Muscle of arm (tissue), 12 donors: Measurements from ENCODE around the gene VSTM2L. TPM values are rescaled to one million over a fixed set of nuclear protein-coding genes. Genes with fewer than 3 reads are reported as not detected.
"Not testable (repeated sequence)": the region's sequence is repeated elsewhere in the genome, so short reads cannot be mapped to it uniquely, and the experiment has no call there.

ENCODE experiments used
- DNase-seq: peaks from one replicate; pipeline ENCODE4 v3.0.0-alpha.2; 2013
- polyA plus RNA-seq, 12 donors: library from polyadenylated mRNA; unstranded; fragments of 120-200 nt; gene quantifications; one replicate each; pipeline ENCODE4 v1.2.1, GENCODE V29; 2013; ENCODE audit not compliant: insufficient read length in 12 of 12

VSTM2L gene
- polyA plus RNA-seq, 12 donors: 0.99 to 7.3 (median 2.8) TPM; not detected in 1

GRCh38 chr20:37958856-37959520 is 56.1 kb downstream of the VSTM2L start:
- DNase-seq: no peak

DNA sequence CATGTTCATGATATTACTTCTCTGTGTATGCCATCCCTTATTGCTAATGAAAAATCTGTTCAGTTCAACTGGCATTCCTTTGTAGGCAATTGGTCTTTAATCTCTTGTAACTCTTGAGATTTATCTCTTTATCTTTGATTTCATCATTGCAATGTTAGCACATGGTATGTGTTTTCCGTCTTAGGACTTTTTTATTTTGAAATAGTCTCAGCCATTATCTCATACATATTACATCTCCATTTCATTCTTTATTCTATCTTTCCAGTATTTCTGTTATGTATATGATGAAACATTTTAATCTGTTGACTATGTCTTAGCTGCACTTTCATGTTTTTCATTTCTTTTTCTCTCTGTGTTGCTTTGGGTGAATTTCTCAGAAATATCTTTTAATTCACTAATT is 58.1 kb downstream of the VSTM2L start:
- no peak for DNase-seq

- not testable (repeated sequence) for DNase-seq
Observed at GRCh38 chr20:37963483-37963882, 60.6 kb downstream of the VSTM2L start.

GRCh38 chr20:37968841-37969401 is 66.0 kb downstream of the VSTM2L start:
- DNase-seq: no peak

GRCh38 chr20:37969949-37970855 is 67.3 kb downstream of the VSTM2L start:
- DNase-seq: no peak

DNA sequence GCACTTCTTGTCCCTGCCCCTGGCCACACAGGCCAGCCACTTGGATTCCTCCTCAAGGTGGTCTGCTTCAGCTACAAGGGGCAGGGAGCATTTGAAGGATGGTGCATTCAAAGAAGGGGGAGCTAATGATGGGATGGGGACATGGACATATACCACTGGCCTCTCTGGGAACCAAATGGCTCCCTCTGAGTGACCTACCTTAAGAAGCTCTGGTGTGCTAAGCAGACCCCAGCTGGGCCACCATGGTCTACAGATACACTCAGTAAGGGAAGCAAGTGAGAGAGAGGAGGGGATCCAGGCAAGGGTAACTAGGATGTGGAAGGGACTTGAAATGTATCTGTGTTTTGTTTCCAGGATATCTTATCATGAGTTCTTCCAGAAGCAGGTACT is 67.9 kb downstream of the VSTM2L start:
- DNase-seq: no peak

- no peak for DNase-seq
Observed at GRCh38 chr20:37971561-37972127, 68.7 kb downstream of the VSTM2L start.

- no peak for DNase-seq
Observed at GRCh38 chr20:37972256-37973058, 69.5 kb downstream of the VSTM2L start.

GRCh38 chr20:37973059-37973910 is 70.4 kb downstream of the VSTM2L start:
- DNase-seq: no peak

GRCh38 chr20:37976887-37977286 is 74.0 kb downstream of the VSTM2L start:
- no peak for DNase-seq

GRCh38 chr20:37977338-37977737 is 74.4 kb downstream of the VSTM2L start:
- no peak for DNase-seq

DNA sequence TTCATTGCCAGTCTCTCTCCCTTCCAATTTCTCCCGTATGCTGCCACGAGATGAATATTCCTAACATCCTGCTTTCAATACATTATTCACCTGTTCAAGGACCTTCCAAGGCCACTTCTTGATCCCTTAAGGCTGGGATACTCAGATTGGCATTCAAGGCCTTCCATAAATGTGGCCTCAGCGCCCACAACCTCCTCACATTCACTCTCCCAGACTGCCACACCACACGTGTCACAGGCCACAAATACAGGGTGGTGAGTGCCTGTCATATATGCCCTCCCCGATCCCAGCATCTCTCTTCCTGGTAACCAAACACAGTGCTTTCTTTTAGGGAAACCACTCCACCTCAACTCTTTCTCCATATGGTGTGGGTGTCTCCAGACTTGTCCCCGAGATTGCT is 74.9 kb downstream of the VSTM2L start:
- no peak for DNase-seq

GRCh38 chr20:37979021-37979985 is 76.4 kb downstream of the VSTM2L start:
- no peak for DNase-seq

- no peak for DNase-seq
Observed at GRCh38 chr20:37980383-37980782, 77.5 kb downstream of the VSTM2L start.

DNA sequence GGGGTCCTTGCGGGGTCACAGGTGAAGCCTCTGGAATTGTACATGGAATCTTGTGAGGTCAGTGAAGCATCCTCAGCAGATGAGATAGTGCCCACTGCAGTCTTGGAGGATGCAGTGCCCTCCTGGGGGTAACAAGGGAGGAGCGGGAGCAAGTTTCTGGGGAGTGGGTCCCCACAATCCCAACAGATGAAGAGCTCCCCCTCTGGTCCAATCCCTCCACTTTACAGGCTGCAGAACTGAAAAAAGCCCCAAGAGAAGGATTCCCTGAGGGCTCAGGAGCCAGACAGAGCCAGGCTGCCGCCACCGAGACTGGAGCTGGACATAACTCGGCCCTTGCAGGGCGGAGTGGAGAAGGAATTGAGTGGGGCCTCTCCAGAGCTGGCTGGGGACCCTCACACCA is 77.9 kb downstream of the VSTM2L start:
- DNase-seq: no peak

DNA sequence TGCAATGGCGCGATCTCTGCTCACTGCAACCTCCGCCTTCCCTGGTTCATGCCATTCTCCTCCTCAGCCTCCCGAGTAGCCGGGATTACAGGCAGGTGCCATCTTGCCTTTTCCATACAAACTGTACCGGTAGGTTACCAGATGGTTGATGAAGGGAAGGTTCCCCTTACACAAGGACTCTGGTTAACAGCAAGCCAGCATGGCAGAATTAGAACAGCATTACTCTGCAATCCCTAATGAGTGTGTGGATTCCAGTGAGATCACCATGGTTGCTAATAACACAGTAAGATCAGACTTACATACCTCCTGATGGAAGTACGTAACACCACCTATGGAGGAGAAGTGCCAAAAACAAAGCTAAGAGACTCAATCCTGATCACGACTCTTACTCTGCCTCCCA is 78.6 kb downstream of the VSTM2L start:
- DNase-seq: no peak

GRCh38 chr20:37983286-37983685 is 80.4 kb downstream of the VSTM2L start:
- DNase-seq: no peak

DNA sequence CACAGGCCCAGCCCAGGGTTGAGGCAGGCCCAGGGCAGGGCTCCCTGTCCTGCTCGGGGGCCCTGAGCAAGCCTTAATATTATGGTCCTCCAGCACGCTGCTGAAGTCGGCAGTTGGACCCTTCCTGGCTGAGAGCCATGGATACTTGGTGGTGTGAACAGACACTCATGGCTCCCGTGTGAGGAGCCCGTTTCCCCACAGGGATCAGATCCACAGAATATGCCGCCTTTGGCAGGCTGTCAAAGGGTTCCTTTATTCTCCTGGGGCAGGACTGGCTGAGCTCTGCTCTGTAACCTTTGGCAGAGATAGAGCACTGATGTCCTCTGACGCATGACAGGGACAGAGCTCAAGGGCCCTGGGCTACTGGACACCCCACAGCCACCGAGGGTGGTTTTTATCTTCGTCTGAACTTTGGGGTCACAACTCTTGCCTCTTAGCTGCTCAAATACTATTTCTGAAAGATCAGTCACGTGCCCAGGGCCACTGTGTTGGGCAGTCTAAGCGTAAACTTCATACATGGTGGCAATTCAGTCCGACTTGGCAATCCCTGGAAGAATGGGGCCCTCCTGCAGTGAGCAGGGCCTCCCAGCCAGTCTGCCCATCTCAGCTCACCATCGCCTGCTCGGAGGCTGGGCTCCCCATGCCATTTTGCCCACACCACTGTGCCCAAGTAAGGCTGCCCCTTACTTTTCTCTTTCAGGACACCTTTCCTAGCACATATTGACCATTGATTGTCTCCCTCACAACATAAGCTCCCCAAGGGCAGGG is 81.3 kb downstream of the VSTM2L start:
- DNase-seq: no peak
